Measurements from ENCODE around the gene HIVEP1. TPM values are rescaled to one million over a fixed set of nuclear protein-coding genes. Genes with fewer than 3 reads are reported as not detected.

The HIVEP1 gene
- total RNA-seq, 1 donor from 2014 or later = 22.8 TPM

DNA sequence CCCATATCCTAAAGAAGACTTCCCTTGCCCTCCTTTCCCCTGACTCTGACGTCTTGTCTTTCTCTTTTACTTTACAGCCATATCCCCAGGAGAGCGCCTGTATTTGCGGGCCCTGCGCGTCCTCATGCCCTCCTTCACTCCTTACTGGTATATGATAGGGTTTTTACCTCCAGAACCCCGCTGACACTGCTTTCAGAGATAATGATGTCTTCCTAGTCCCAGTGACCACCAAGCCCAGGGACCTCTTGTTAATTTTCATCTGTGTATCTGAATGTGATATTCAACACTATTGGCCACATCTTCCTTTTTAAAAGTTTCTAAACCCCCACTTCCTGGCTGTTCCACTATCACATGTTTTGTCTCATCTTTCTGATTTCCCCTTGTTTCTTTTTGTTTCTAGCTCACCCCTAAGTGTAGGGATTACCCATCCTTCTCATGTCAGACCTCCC, 102.0 kb downstream of the HIVEP1 start:
- no peak overlapping the region for H3K4me3 ChIP-seq
- H3K4me1 ChIP-seq = peaks cover 4% of the 10 kb centered on the region
- intact Hi-C loops (cut with DNase I) = no loop called here
- no peak for ATAC-seq
- H3K27ac ChIP-seq = no peak overlapping the region
- no peaks in the 10 kb centered on the region for H3K27me3 ChIP-seq (ENCODE audit: low read depth)
- DNase-seq = no peak
- H3K36me3 ChIP-seq = peaks cover 11% of the 10 kb centered on the region
- peaks cover 5% of the 10 kb centered on the region for H3K9me3 ChIP-seq
- TF ChIP-seq, protein P1, sequence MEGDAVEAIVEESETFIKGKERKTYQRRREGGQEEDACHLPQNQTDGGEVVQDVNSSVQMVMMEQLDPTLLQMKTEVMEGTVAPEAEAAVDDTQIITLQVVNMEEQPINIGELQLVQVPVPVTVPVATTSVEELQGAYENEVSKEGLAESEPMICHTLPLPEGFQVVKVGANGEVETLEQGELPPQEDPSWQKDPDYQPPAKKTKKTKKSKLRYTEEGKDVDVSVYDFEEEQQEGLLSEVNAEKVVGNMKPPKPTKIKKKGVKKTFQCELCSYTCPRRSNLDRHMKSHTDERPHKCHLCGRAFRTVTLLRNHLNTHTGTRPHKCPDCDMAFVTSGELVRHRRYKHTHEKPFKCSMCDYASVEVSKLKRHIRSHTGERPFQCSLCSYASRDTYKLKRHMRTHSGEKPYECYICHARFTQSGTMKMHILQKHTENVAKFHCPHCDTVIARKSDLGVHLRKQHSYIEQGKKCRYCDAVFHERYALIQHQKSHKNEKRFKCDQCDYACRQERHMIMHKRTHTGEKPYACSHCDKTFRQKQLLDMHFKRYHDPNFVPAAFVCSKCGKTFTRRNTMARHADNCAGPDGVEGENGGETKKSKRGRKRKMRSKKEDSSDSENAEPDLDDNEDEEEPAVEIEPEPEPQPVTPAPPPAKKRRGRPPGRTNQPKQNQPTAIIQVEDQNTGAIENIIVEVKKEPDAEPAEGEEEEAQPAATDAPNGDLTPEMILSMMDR (IDR thresholded peaks at IDR 0.05) = no peak

DNA sequence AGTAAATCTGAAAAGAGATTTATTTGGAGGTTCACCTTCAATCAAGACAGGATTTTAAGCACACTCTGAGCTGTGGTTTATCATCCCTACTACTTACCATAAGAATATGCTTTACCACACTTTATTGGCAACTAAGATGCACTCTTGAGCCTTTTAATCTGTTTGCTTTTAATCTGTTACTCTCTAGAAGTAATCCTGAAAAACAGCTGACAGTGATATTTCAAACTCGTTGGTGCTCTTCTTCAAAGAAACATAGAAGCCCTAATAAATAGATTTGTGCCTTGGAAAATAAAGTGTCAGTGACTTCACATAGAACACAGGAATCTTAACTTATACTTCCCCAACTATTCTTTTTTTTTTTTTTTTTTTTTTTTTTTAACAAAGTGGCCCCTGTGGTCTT, 102.9 kb downstream of the HIVEP1 start:
- H3K4me1 ChIP-seq = peaks cover 4% of the 10 kb centered on the region
- no peak overlapping the region for H3K4me3 ChIP-seq
- no peak overlapping the region for H3K27ac ChIP-seq
- intact Hi-C loops (cut with DNase I) = no loop called here
- no peak for DNase-seq
- TF ChIP-seq, protein P1 (IDR thresholded peaks at IDR 0.05) = no peak
- H3K9me3 ChIP-seq = peaks cover 5% of the 10 kb centered on the region
- peaks cover 9% of the 10 kb centered on the region for H3K36me3 ChIP-seq
- no peak for ATAC-seq
- H3K27me3 ChIP-seq (ENCODE audit: low read depth) = no peaks in the 10 kb centered on the region

DNA sequence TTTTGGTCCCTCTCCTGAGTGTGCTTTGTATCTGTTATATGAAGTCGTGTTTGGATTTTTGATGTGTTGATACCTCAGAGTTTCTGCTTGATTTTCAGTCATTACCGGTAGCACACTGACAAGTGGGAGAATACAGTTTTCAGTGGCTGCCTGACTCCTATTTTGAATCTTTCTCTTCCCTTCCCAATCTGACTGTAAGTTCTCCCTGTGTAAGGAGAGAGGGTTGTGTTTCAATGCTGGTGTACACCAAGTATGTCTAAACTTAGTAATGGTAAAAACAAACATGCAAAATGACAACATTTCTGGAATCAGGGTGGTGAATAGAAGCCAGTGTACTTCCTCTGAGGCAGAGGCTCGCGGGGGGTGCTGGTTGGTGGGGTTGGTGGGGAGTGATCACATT, 103.4 kb downstream of the HIVEP1 start:
- H3K4me3 ChIP-seq = no peak overlapping the region
- DNase-seq (no peak), ATAC-seq (no peak)
- intact Hi-C loops (cut with DNase I) = no loop called here
- TF ChIP-seq, protein P1 (IDR thresholded peaks at IDR 0.05) = no peak
- no peaks in the 10 kb centered on the region for H3K27me3 ChIP-seq (ENCODE audit: low read depth)
- H3K27ac ChIP-seq = no peak overlapping the region
- H3K9me3 ChIP-seq = peaks cover 5% of the 10 kb centered on the region
- peaks cover 13% of the 10 kb centered on the region for H3K36me3 ChIP-seq
- H3K4me1 ChIP-seq = peaks cover 4% of the 10 kb centered on the region

DNA sequence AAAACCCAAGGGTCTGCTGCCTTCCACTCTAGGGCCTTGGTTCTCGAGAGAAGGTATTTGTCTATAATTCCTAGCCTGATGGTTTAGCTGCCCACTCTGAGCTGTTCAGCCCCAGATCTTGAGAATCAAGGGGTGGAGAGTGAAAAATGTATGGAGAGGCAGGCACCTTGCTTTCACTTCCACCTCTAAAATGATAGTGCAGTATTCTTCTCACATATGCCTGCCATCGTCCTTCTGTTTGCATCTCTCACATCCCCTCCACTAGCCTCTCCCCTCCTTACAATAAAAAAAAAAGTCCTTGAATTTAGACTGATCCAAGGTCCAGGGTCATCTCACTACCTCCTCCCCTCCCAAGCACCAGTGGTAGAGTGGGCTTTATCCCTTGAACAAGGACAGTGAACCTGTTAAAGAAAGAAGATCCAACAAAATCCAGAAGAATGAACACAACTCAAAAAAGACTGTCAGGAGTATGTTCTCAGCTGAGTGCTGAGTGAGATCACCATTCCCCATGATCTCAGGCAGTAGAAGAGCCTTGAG, 104.2 kb downstream of the HIVEP1 start:
- TF ChIP-seq, protein P1 (IDR thresholded peaks at IDR 0.05) = no peak
- Histone ChIP-seq H3K27me3 (ENCODE audit: low read depth) (no peaks in the 10 kb centered on the region), H3K4me3 (no peak overlapping the region), H3K27ac (no peak overlapping the region), H3K4me1 (peaks cover 4% of the 10 kb centered on the region), H3K36me3 (peaks cover 20% of the 10 kb centered on the region), H3K9me3 (peaks cover 5% of the 10 kb centered on the region)
- intact Hi-C loops (cut with DNase I) = no loop called here
- DNase-seq (no peak), ATAC-seq (no peak)

DNA sequence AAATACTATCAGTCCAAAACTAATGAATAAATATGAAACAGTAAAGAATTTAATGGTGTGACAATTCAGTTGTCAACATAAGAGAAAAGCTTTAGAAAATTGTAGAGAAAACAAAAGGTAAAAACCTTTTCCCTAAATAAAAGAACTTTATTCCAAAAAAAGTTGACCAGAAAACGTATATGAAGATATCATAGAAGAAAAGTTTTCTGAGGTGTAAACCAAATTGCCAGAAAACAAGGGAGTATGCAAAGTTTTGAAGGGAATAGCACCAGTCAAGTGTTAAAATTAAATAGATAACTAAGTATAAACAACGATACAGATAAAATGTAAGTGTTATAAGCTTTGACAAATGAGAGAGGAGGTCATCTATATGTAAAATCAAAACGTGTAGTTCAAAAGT, 104.9 kb downstream of the HIVEP1 start:
- Histone ChIP-seq H3K27me3 (ENCODE audit: low read depth) (no peaks in the 10 kb centered on the region), H3K27ac (no peak overlapping the region), H3K4me1 (peaks cover 4% of the 10 kb centered on the region), H3K4me3 (no peak overlapping the region), H3K9me3 (peaks cover 5% of the 10 kb centered on the region), H3K36me3 (peaks cover 22% of the 10 kb centered on the region)
- intact Hi-C loops (cut with DNase I) = no loop called here
- no peak for ATAC-seq
- no peak for DNase-seq
- TF ChIP-seq, protein P1 (IDR thresholded peaks at IDR 0.05) = no peak

Data from lower lobe of right lung (tissue), 2 donors.